Measurements from ENCODE around the gene CAMTA1.

The CAMTA1 gene

GRCh38 chr1:6958407-6959030 lies 173.3 kb downstream of the CAMTA1 start:
- ATAC-seq (no peak), DNase-seq (no peak)

- ATAC-seq (no peak), DNase-seq (no peak)
Measured at GRCh38 chr1:6959491-6959890, 174.2 kb downstream of the CAMTA1 start.

- ATAC-seq = no peak
Measured at GRCh38 chr1:6960291-6960811, 175.1 kb downstream of the CAMTA1 start.

GRCh38 chr1:6960860-6961259 lies 175.6 kb downstream of the CAMTA1 start:
- ATAC-seq (no peak), DNase-seq (no peak)

More at GRCh38 chr1:6960291-6960811, 175.1 kb downstream of the CAMTA1 start:
- DNase-seq = no peak

GRCh38 chr1:6961289-6961688 lies 176.0 kb downstream of the CAMTA1 start:
- no peak for ATAC-seq
- no peak for DNase-seq

- ATAC-seq (peak; percentile 36), DNase-seq (no peak)
Measured at GRCh38 chr1:6961905-6962477, 176.7 kb downstream of the CAMTA1 start.

GRCh38 chr1:6962478-6962995 lies 177.3 kb downstream of the CAMTA1 start:
- peak; percentile 80 for DNase-seq

GRCh38 chr1:6962996-6963911 lies 178.0 kb downstream of the CAMTA1 start:
- peak; percentile 81 for ATAC-seq
- DNase-seq = peak; percentile 91

More at GRCh38 chr1:6962478-6962995, 177.3 kb downstream of the CAMTA1 start:
- peak; percentile 60 for ATAC-seq

- DNase-seq (no peak), ATAC-seq (no peak)
Measured at GRCh38 chr1:6963912-6964307, 178.7 kb downstream of the CAMTA1 start.

GRCh38 chr1:6965083-6965934 lies 180.1 kb downstream of the CAMTA1 start:
- no peak for ATAC-seq

GRCh38 chr1:6965935-6966241 lies 180.6 kb downstream of the CAMTA1 start:
- no peak for DNase-seq
- ATAC-seq = no peak

More at GRCh38 chr1:6965083-6965934, 180.1 kb downstream of the CAMTA1 start:
- no peak for DNase-seq

- ATAC-seq (no peak), DNase-seq (no peak)
Measured at GRCh38 chr1:6966326-6966725, 181.1 kb downstream of the CAMTA1 start.

GRCh38 chr1:6967431-6968111 lies 182.3 kb downstream of the CAMTA1 start:
- no peak for DNase-seq
- no peak for ATAC-seq

- ATAC-seq (peak; percentile 73), DNase-seq (peak; percentile 51)
Measured at GRCh38 chr1:6969106-6969505, 183.9 kb downstream of the CAMTA1 start.

- ATAC-seq = no peak
- no peak for DNase-seq
Measured at GRCh38 chr1:6969762-6970161, 184.5 kb downstream of the CAMTA1 start.

GRCh38 chr1:6970221-6970620 lies 185.0 kb downstream of the CAMTA1 start:
- DNase-seq (no peak), ATAC-seq (no peak)

- no peak for DNase-seq
Measured at GRCh38 chr1:6971048-6971447, 185.8 kb downstream of the CAMTA1 start.

GRCh38 chr1:6971699-6972098 lies 186.4 kb downstream of the CAMTA1 start:
- ATAC-seq = no peak
- DNase-seq = no peak

More at GRCh38 chr1:6971048-6971447, 185.8 kb downstream of the CAMTA1 start:
- ATAC-seq = no peak

GRCh38 chr1:6972399-6972798 lies 187.1 kb downstream of the CAMTA1 start:
- ATAC-seq (no peak), DNase-seq (no peak)

- ATAC-seq = no peak
- no peak for DNase-seq
Measured at GRCh38 chr1:6975331-6976043, 190.2 kb downstream of the CAMTA1 start.

- DNase-seq (no peak), ATAC-seq (no peak)
Measured at GRCh38 chr1:6976044-6976375, 190.8 kb downstream of the CAMTA1 start.
